Panc1 (cell line): ENCODE results near the gene PHC1.

ENCODE experiments used
- CTCF ChIP-seq: fragments of 450-650 bp; IDR thresholded peaks from 2 replicates; pipeline ENCODE4 v1.5.1; 2017; ENCODE audit warnings: mild to moderate bottlenecking
- POLR2AphosphoS5 ChIP-seq: IDR thresholded peaks from 2 replicates; pipeline ENCODE4 v1.6.1; 2012; ENCODE audit warnings: mild to moderate bottlenecking, low read depth, low read length, moderate library complexity
- REST ChIP-seq, 2 experiments: IDR thresholded peaks; 2 replicates each; pipeline ENCODE4 v1.6.1; 2011 to 2012; ENCODE audit warnings: low read depth in 2 of 2, control low read depth in 1 of 2, low read length in 1 of 2, mild to moderate bottlenecking in 1 of 2, moderate library complexity in 1 of 2; ENCODE audit not compliant: insufficient read depth in 1 of 2
- SIN3A ChIP-seq: IDR thresholded peaks from 2 replicates; pipeline ENCODE4 v1.6.1; 2012; ENCODE audit warnings: low read depth, mild to moderate bottlenecking, low read length, moderate library complexity, borderline replicate concordance; ENCODE audit not compliant: insufficient read depth
- TCF7L2 ChIP-seq: IDR thresholded peaks from 2 replicates; pipeline ENCODE4 v1.6.1; 2011; ENCODE audit warnings: mild to moderate bottlenecking, low read depth, low read length, inconsistent platforms

GRCh38 chr12:8987685-8988084, 73.4 kb downstream of the PHC1 start:
- TF ChIP-seq CTCF (no peak), SIN3A (no peak), TCF7L2 (no peak), REST (IDR thresholded peaks at IDR 0.05; ENCODE audit: insufficient read depth in 1 of 2, low read depth in 2 of 2, low read length in 1 of 2) (no peak), POLR2AphosphoS5 (no peak)
